H9 (cell line): ENCODE results near the gene GPI. TPM values are rescaled to one million over a fixed set of nuclear protein-coding genes. Genes with fewer than 3 reads are reported as not detected.

Experiments used
- DNase-seq: peaks from one replicate; pipeline ENCODE4 v3.0.0-alpha.2; 2017
- H2AFZ ChIP-seq: one replicate; pipeline ENCODE4 v1.6.1; 2013; ENCODE audit warnings: mild to moderate bottlenecking, low read length, control low read depth, moderate library complexity
- H2AK5ac ChIP-seq: 2 replicates; pipeline ENCODE4 v1.6.1; 2013; ENCODE audit warnings: low read length, control low read depth, mixed read lengths; ENCODE audit not compliant: insufficient read length
- H2BK120ac ChIP-seq: one replicate; pipeline ENCODE4 v1.6.1; 2013; ENCODE audit warnings: low read depth, mild to moderate bottlenecking, low read length, control low read depth, inconsistent platforms; ENCODE audit not compliant: poor library complexity, severe bottlenecking
- H2BK12ac ChIP-seq: 2 replicates; pipeline ENCODE4 v1.6.1; 2013; ENCODE audit warnings: low read length, control low read depth, mixed read lengths, low read depth; ENCODE audit not compliant: insufficient read length
- H2BK15ac ChIP-seq: 2 replicates; pipeline ENCODE4 v1.6.1; 2013; ENCODE audit warnings: low read depth, low read length, control low read depth
- H2BK20ac ChIP-seq: one replicate; pipeline ENCODE4 v1.6.1; 2013; ENCODE audit warnings: low read depth, mild to moderate bottlenecking, low read length, control low read depth, inconsistent platforms; ENCODE audit not compliant: poor library complexity, severe bottlenecking
- H2BK5ac ChIP-seq: 2 replicates; pipeline ENCODE4 v1.6.1; 2013; ENCODE audit warnings: low read length, control low read depth, mixed read lengths; ENCODE audit not compliant: insufficient read length
- H3K14ac ChIP-seq: 2 replicates; pipeline ENCODE4 v1.6.1; 2013; ENCODE audit warnings: low read length, control low read depth; ENCODE audit not compliant: insufficient read depth
- H3K18ac ChIP-seq: 2 replicates; pipeline ENCODE4 v1.6.1; 2013; ENCODE audit warnings: low read depth, mild to moderate bottlenecking, mixed read lengths, low read length, control low read depth; ENCODE audit not compliant: insufficient read length
- H3K23ac ChIP-seq: 2 replicates; pipeline ENCODE4 v1.6.1; 2013; ENCODE audit warnings: low read length, control low read depth, mixed read lengths, low read depth; ENCODE audit not compliant: insufficient read length
- H3K23me2 ChIP-seq: 2 replicates; pipeline ENCODE4 v1.6.1; 2013; ENCODE audit warnings: low read depth, mild to moderate bottlenecking, mixed read lengths, low read length, control low read depth; ENCODE audit not compliant: insufficient read length, poor library complexity, severe bottlenecking
- H3K27ac ChIP-seq: 2 replicates; pipeline ENCODE4 v1.5.1; 2013; ENCODE audit warnings: low read length, control low read depth, mixed read lengths, low read depth; ENCODE audit not compliant: insufficient read length
- H3K27me3 ChIP-seq: 2 replicates; pipeline ENCODE4 v1.6.1; 2013; ENCODE audit warnings: low read length, control low read depth, inconsistent platforms; ENCODE audit not compliant: insufficient read depth
- H3K4ac ChIP-seq: 2 replicates; pipeline ENCODE4 v1.6.1; 2013; ENCODE audit warnings: low read depth, mild to moderate bottlenecking, control low read depth, inconsistent platforms, low read length, moderate library complexity
- H3K4me1 ChIP-seq: 2 replicates; pipeline ENCODE4 v1.6.1; 2013; ENCODE audit warnings: low read length, control low read depth, inconsistent platforms; ENCODE audit not compliant: insufficient read depth
- H3K4me2 ChIP-seq: 2 replicates; pipeline ENCODE4 v1.6.1; 2013; ENCODE audit warnings: low read length, control low read depth, mixed read lengths; ENCODE audit not compliant: insufficient read length, insufficient read depth
- H3K56ac ChIP-seq: 2 replicates; pipeline ENCODE4 v1.6.1; 2013; ENCODE audit warnings: low read depth, mild to moderate bottlenecking, mixed read lengths, low read length, control low read depth; ENCODE audit not compliant: insufficient read length
- H3K79me1 ChIP-seq: 2 replicates; pipeline ENCODE4 v1.6.1; 2013; ENCODE audit warnings: low read depth, mild to moderate bottlenecking, moderate library complexity, low read length, control low read depth, inconsistent platforms; ENCODE audit not compliant: insufficient read depth, poor library complexity, severe bottlenecking
- H3K79me2 ChIP-seq: 2 replicates; pipeline ENCODE4 v1.6.1; 2013; ENCODE audit warnings: low read length, control low read depth, inconsistent platforms; ENCODE audit not compliant: insufficient read depth
- H3K9ac ChIP-seq: 2 replicates; pipeline ENCODE4 v1.6.1; 2013; ENCODE audit warnings: low read length, control low read depth, mixed read lengths; ENCODE audit not compliant: insufficient read length; ENCODE audit errors: extremely low read depth
- H3K9me3 ChIP-seq: one replicate; pipeline ENCODE4 v1.6.1; 2013; ENCODE audit warnings: low read depth, low read length, inconsistent platforms; ENCODE audit not compliant: control insufficient read depth
- H3T11ph ChIP-seq: one replicate; pipeline ENCODE4 v1.6.1; 2013; ENCODE audit warnings: mild to moderate bottlenecking, low read length, control low read depth, inconsistent platforms
- H4K20me1 ChIP-seq: one replicate; pipeline ENCODE4 v1.6.1; 2013; ENCODE audit not compliant: control insufficient read depth, insufficient read length, insufficient read depth
- H4K5ac ChIP-seq: 2 replicates; pipeline ENCODE4 v1.6.1; 2013; ENCODE audit warnings: low read depth, mild to moderate bottlenecking, mixed read lengths, low read length, control low read depth; ENCODE audit not compliant: insufficient read length
- H4K8ac ChIP-seq: replicated peaks from 2 replicates; pipeline ENCODE4 v1.6.1; 2013; ENCODE audit warnings: low read length, control low read depth, mixed read lengths, low read depth; ENCODE audit not compliant: insufficient read length
- H4K91ac ChIP-seq: 2 replicates; pipeline ENCODE4 v1.6.1; 2013; ENCODE audit warnings: low read depth, mild to moderate bottlenecking, moderate library complexity, mixed read lengths, low read length, control low read depth; ENCODE audit not compliant: insufficient read length
- H3K27ac Mint-ChIP-seq, 3 experiments: 2 replicates in 2 of 3; 3 replicates in 1 of 3; pipeline ENCODE4 v1.8.0; 2020 to 2021; ENCODE audit warnings: mixed read lengths in 3 of 3, mild to moderate bottlenecking in 1 of 3, moderate library complexity in 1 of 3
- H3K27me3 Mint-ChIP-seq: 2 replicates; pipeline ENCODE4 v1.8.0; 2021; ENCODE audit warnings: low read depth, mild to moderate bottlenecking, moderate library complexity, mixed read lengths
- H3K36me3 Mint-ChIP-seq, 3 experiments: 2 replicates in 2 of 3; 3 replicates in 1 of 3; pipeline ENCODE4 v1.8.0; 2020 to 2021; ENCODE audit warnings: low read depth in 3 of 3, mixed read lengths in 3 of 3; ENCODE audit not compliant: insufficient read depth in 1 of 3
- H3K4me1 Mint-ChIP-seq, 2 experiments: 2 replicates each; pipeline ENCODE4 v1.8.0; 2020; ENCODE audit warnings: mixed read lengths in 2 of 2
- H3K4me3 Mint-ChIP-seq, 2 experiments: 2 replicates in 1 of 2; 3 replicates in 1 of 2; pipeline ENCODE4 v1.8.0; 2020 to 2021; ENCODE audit warnings: mild to moderate bottlenecking in 2 of 2, mixed read lengths in 2 of 2, moderate library complexity in 1 of 2
- H3K9me3 Mint-ChIP-seq, 2 experiments: 2 replicates in 1 of 2; 3 replicates in 1 of 2; pipeline ENCODE4 v1.8.0; 2020; ENCODE audit warnings: mild to moderate bottlenecking in 2 of 2, mixed read lengths in 2 of 2, moderate library complexity in 1 of 2
- CTCF ChIP-seq: fragments of 200-600 bp; sonication (generic); conservative IDR thresholded peaks from 3 replicates; pipeline ENCODE4 v1.8.0; 2021; ENCODE audit warnings: antibody characterized with exemption, mild to moderate bottlenecking
- WGBS: extraction: QIAGEN DNeasy Blood & Tissue Kit; methylation state at CpG from one replicate; pipeline ENCODE4 v1.1.7; 2013; ENCODE audit warnings: missing lambda C conversion rate, low lambda C conversion rate, mixed read lengths; ENCODE audit not compliant: insufficient read length; ENCODE audit errors: extremely low coverage; 5-methylcytosine and 5-hydroxymethylcytosine counted together
- total RNA-seq: library from RNA; stranded (reverse); gene quantifications from 2 replicates; pipeline ENCODE4 v1.2.1, GENCODE V29; 2021

The GPI gene
- total RNA-seq, 1 experiment from 2014 or later, result 373 TPM

DNA sequence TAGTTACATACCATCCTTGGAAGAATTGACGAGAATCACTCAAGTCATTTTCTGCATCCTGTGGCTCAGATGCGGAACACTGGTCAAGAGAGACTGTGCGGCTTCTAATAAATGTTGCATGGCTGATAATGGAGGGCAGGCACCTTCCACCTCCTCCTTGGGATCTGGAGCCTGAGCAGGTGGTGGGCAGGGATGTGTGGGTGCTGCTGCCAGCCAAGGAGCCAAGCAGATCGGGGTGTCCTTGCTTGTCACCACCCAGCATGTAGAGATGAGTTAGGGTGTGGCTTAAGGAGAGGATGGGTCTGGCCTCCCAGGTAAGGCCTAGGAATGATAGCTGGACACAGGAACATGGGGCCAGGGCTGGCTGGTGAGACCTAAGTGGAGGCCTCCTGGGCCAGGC, 17.5 kb downstream of the GPI start:
- peak overlapping the region in 1 of 3 experiments; percentile 85; a peak in 2 of 7 replicates for H3K27ac Mint-ChIP-seq
- Histone ChIP-seq H3K4me1 (no peaks in the 10 kb centered on the region), H2BK120ac (no peak overlapping the region), H3K4ac (no peak overlapping the region), H4K8ac (no peak overlapping the region), H3K14ac (no peak overlapping the region; the same call in 1 of the 2 replicates), H3K9ac (no peak overlapping the region), H3K23me2 (no peaks in the 10 kb centered on the region), H3K4me2 (no peak overlapping the region), H3K79me1 (no peaks in the 10 kb centered on the region), H2BK5ac (no peak overlapping the region), H3K79me2 (no peaks in the 10 kb centered on the region), H4K5ac (no peak overlapping the region), H2BK20ac (no peak overlapping the region), H2BK12ac (no peak overlapping the region), H3K23ac (no peak overlapping the region), H2AFZ (no peak overlapping the region), H3K56ac (no peak overlapping the region), H3K27ac (no peak overlapping the region), H2BK15ac (no peak overlapping the region), H2AK5ac (no peak overlapping the region), H3K9me3 (no peaks in the 10 kb centered on the region), H3K27me3 (no peaks in the 10 kb centered on the region), H4K91ac (no peak overlapping the region), H4K20me1 (no peaks in the 10 kb centered on the region), H3K18ac (no peak overlapping the region), H3T11ph (no peak overlapping the region)
- no peaks in the 10 kb centered on the region; a peak in 1 of 5 replicates for H3K9me3 Mint-ChIP-seq
- H3K4me3 Mint-ChIP-seq, result no peak overlapping the region
- H3K4me1 Mint-ChIP-seq, result no peaks in the 10 kb centered on the region
- no peak for TF ChIP-seq CTCF
- H3K27me3 Mint-ChIP-seq, result no peaks in the 10 kb centered on the region
- peaks cover 74 to 96% (median 87%) of the 10 kb centered on the region in 3 experiments for H3K36me3 Mint-ChIP-seq
- no peak for DNase-seq
- no CpG with 5 or more reads among the region's 4 CpGs for WGBS
